ENCODE data around the gene OR4E1.
"Not testable (repeated sequence)": the region's sequence is repeated elsewhere in the genome, so short reads cannot be mapped to it uniquely, and the experiment has no call there.

OR4E1 gene

GRCh38 chr14:21668377-21668776 is 5.2 kb downstream of the OR4E1 start:
- no peak for DNase-seq

GRCh38 chr14:21656980-21657379 is 16.6 kb downstream of the OR4E1 start:
- in situ Hi-C loops (cut with HindIII; ENCODE audit: low pct_ligation_motif_present, low pct_unique_long_range_greater_than_20kb, low sequenced_read_pairs), result no loop called here
- DNase-seq, result no peak

More at GRCh38 chr14:21668377-21668776, 5.2 kb downstream of the OR4E1 start:
- in situ Hi-C loops (cut with HindIII; ENCODE audit: low pct_ligation_motif_present, low pct_unique_long_range_greater_than_20kb, low sequenced_read_pairs), result no loop called here

GRCh38 chr14:21654215-21654614 is 19.4 kb downstream of the OR4E1 start:
- DNase-seq, result no peak
- in situ Hi-C loops (cut with HindIII; ENCODE audit: low pct_ligation_motif_present, low pct_unique_long_range_greater_than_20kb, low sequenced_read_pairs), result no loop called here

- in situ Hi-C loops (cut with HindIII; ENCODE audit: low pct_ligation_motif_present, low pct_unique_long_range_greater_than_20kb, low sequenced_read_pairs), result no loop called here
- no peak for DNase-seq
Observed at GRCh38 chr14:21653331-21653885, 20.2 kb downstream of the OR4E1 start, which contains the start of gene OR4E2. Gene OR4E2, plus strand, starts transcription at chr14:21653835. Its CDS starts 11,248 bp downstream, at chr14:21665083.

GRCh38 chr14:21652209-21652808 is 21.3 kb downstream of the OR4E1 start:
- in situ Hi-C loops (cut with HindIII; ENCODE audit: low pct_ligation_motif_present, low pct_unique_long_range_greater_than_20kb, low sequenced_read_pairs), result no loop called here

GRCh38 chr14:21647380-21647779 is 26.2 kb downstream of the OR4E1 start:
- DNase-seq, result no peak
- in situ Hi-C loops (cut with HindIII; ENCODE audit: low pct_ligation_motif_present, low pct_unique_long_range_greater_than_20kb, low sequenced_read_pairs), result no loop called here

More at GRCh38 chr14:21652209-21652808, 21.3 kb downstream of the OR4E1 start:
- no peak for DNase-seq

GRCh38 chr14:21643407-21643806 is 30.2 kb downstream of the OR4E1 start:
- no peak for DNase-seq
- in situ Hi-C loops (cut with HindIII; ENCODE audit: low pct_ligation_motif_present, low pct_unique_long_range_greater_than_20kb, low sequenced_read_pairs), result no loop called here

- no peak for DNase-seq
Observed at GRCh38 chr14:21642683-21643082, 30.9 kb downstream of the OR4E1 start.

GRCh38 chr14:21634840-21635239 is 38.8 kb downstream of the OR4E1 start, which contains the start of gene OR10G2:
Gene OR10G2, minus strand, starts transcription at chr14:21634940. Its CDS starts 98 bp downstream, at chr14:21634842.
- in situ Hi-C loops (cut with HindIII; ENCODE audit: low pct_ligation_motif_present, low pct_unique_long_range_greater_than_20kb, low sequenced_read_pairs), result no loop called here
- DNase-seq, result no peak

More at GRCh38 chr14:21642683-21643082, 30.9 kb downstream of the OR4E1 start:
- in situ Hi-C loops (cut with HindIII; ENCODE audit: low pct_ligation_motif_present, low pct_unique_long_range_greater_than_20kb, low sequenced_read_pairs), result no loop called here

- in situ Hi-C loops (cut with HindIII; ENCODE audit: low pct_ligation_motif_present, low pct_unique_long_range_greater_than_20kb, low sequenced_read_pairs), result no loop called here
- no peak for DNase-seq
Observed at GRCh38 chr14:21631084-21631483, 42.5 kb downstream of the OR4E1 start.

- DNase-seq; in situ Hi-C loops (cut with HindIII; ENCODE audit: low pct_ligation_motif_present, low pct_unique_long_range_greater_than_20kb, low sequenced_read_pairs): not testable (repeated sequence)
Observed at GRCh38 chr14:21630503-21630902, 43.1 kb downstream of the OR4E1 start.

GRCh38 chr14:21626491-21627230 is 47.0 kb downstream of the OR4E1 start:
- in situ Hi-C loops (cut with HindIII; ENCODE audit: low pct_ligation_motif_present, low pct_unique_long_range_greater_than_20kb, low sequenced_read_pairs), result no loop called here

More at GRCh38 chr14:21626491-21627230, 47.0 kb downstream of the OR4E1 start:
- DNase-seq, result no peak

Measured in ACHN (cell line).